Measurements from ENCODE around the gene DYNLT5.

The DYNLT5 gene

GRCh38 chr1:66758241-66758755 is 6.0 kb downstream of the DYNLT5 start:
- Histone ChIP-seq H3K9ac (no peak overlapping the region), H2AFZ (no peak overlapping the region), H3K4me1 (no peaks in the 10 kb centered on the region), H3K36me3 (ENCODE audit: control insufficient read depth, insufficient read depth, low read length) (no peaks in the 10 kb centered on the region), H3K79me2 (no peaks in the 10 kb centered on the region), H3K27me3 (ENCODE audit: control insufficient read depth, insufficient read depth, low read length) (no peaks in the 10 kb centered on the region), H3K9me3 (ENCODE audit: control insufficient read depth, low read length) (no peaks in the 10 kb centered on the region), H3K27ac (no peak overlapping the region), H3K4me3 (ENCODE audit: low read depth, low read length) (no peak overlapping the region), H3K4me2 (ENCODE audit: low read length) (no peak overlapping the region)
- TF ChIP-seq CTCF (IDR thresholded peaks at IDR 0.05): no peak

- H3K9me3 ChIP-seq (ENCODE audit: control insufficient read depth, low read length): no peaks in the 10 kb centered on the region
- no peaks in the 10 kb centered on the region for H3K36me3 ChIP-seq (ENCODE audit: control insufficient read depth, insufficient read depth, low read length)
- H3K27ac ChIP-seq: no peak overlapping the region
- no peaks in the 10 kb centered on the region for H3K4me1 ChIP-seq
- H3K9ac ChIP-seq: no peak overlapping the region
- no peak overlapping the region for H3K4me2 ChIP-seq (ENCODE audit: low read length)
- H3K27me3 ChIP-seq (ENCODE audit: control insufficient read depth, insufficient read depth, low read length): no peaks in the 10 kb centered on the region
- H3K4me3 ChIP-seq (ENCODE audit: low read depth, low read length): no peak overlapping the region
- TF ChIP-seq CTCF (IDR thresholded peaks at IDR 0.05): no peak
- H3K79me2 ChIP-seq: no peaks in the 10 kb centered on the region
- H2AFZ ChIP-seq: no peak overlapping the region
These were observed 8.2 kb downstream of the DYNLT5 start for GRCh38 chr1:66760506-66760905.

GRCh38 chr1:66761221-66761620 is 9.0 kb downstream of the DYNLT5 start:
- no peaks in the 10 kb centered on the region for H3K4me1 ChIP-seq
- no peak overlapping the region for H3K9ac ChIP-seq
- H2AFZ ChIP-seq: no peak overlapping the region
- no peak for TF ChIP-seq CTCF (IDR thresholded peaks at IDR 0.05)
- no peaks in the 10 kb centered on the region for H3K79me2 ChIP-seq
- no peak overlapping the region for H3K27ac ChIP-seq
- no peak overlapping the region for H3K4me2 ChIP-seq (ENCODE audit: low read length)
- H3K36me3 ChIP-seq (ENCODE audit: control insufficient read depth, insufficient read depth, low read length): no peaks in the 10 kb centered on the region
- no peak overlapping the region for H3K4me3 ChIP-seq (ENCODE audit: low read depth, low read length)
- no peaks in the 10 kb centered on the region for H3K9me3 ChIP-seq (ENCODE audit: control insufficient read depth, low read length)
- no peaks in the 10 kb centered on the region for H3K27me3 ChIP-seq (ENCODE audit: control insufficient read depth, insufficient read depth, low read length)

- H3K4me3 ChIP-seq (ENCODE audit: low read depth, low read length): no peak overlapping the region
- no peak overlapping the region for H2AFZ ChIP-seq
- H3K27ac ChIP-seq: no peak overlapping the region
- no peaks in the 10 kb centered on the region for H3K79me2 ChIP-seq
- H3K4me2 ChIP-seq (ENCODE audit: low read length): no peak overlapping the region
- no peaks in the 10 kb centered on the region for H3K27me3 ChIP-seq (ENCODE audit: control insufficient read depth, insufficient read depth, low read length)
- H3K9me3 ChIP-seq (ENCODE audit: control insufficient read depth, low read length): no peaks in the 10 kb centered on the region
- TF ChIP-seq CTCF (IDR thresholded peaks at IDR 0.05): peak; percentile 46
- no peak overlapping the region for H3K9ac ChIP-seq
- H3K36me3 ChIP-seq (ENCODE audit: control insufficient read depth, insufficient read depth, low read length): no peaks in the 10 kb centered on the region
- H3K4me1 ChIP-seq: no peaks in the 10 kb centered on the region
These were observed 12.8 kb downstream of the DYNLT5 start for GRCh38 chr1:66764994-66765578.

- no peak for TF ChIP-seq CTCF (IDR thresholded peaks at IDR 0.05)
- Histone ChIP-seq H3K27ac (no peak overlapping the region), H2AFZ (no peak overlapping the region)
These were observed 15.4 kb downstream of the DYNLT5 start for GRCh38 chr1:66767626-66768025.

More at GRCh38 chr1:66767626-66768025, 15.4 kb downstream of the DYNLT5 start:
- H3K4me2 ChIP-seq (ENCODE audit: low read length): peak overlapping the region; percentile 28
- H3K36me3 ChIP-seq (ENCODE audit: control insufficient read depth, insufficient read depth, low read length): no peaks in the 10 kb centered on the region
- H3K4me3 ChIP-seq (ENCODE audit: low read depth, low read length): no peak overlapping the region
- H3K79me2 ChIP-seq: no peaks in the 10 kb centered on the region
- no peaks in the 10 kb centered on the region for H3K27me3 ChIP-seq (ENCODE audit: control insufficient read depth, insufficient read depth, low read length)
- H3K4me1 ChIP-seq: no peaks in the 10 kb centered on the region
- H3K9me3 ChIP-seq (ENCODE audit: control insufficient read depth, low read length): no peaks in the 10 kb centered on the region
- H3K9ac ChIP-seq: no peak overlapping the region

All from parathyroid adenoma (tissue), 2 donors.